ENCODE data around the gene SCAF8.

SCAF8 gene

DNA sequence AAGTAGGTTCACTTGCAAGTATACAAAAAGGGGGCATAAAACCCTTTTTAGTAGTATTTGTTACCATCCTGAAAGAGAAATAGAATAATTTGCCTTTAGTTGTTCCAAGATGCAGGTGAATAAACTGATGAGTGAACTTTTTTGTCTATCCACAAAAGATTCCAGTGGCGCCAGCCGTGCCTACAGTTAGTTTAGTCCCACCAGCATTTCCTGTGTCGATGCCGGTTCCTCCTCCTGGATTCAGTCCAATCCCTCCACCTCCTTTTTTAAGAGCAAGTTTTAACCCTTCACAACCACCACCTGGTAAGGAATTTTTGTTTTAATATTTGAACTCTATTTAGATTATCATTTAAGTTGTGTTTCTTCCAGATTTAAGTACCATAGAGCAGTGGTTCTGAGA, 90.9 kb downstream of the SCAF8 start:
- in situ Hi-C loops (cut with HindIII; ENCODE audit: low sequenced_read_pairs): no loop called here

GRCh38 chr6:154829970-154830369, 96.8 kb downstream of the SCAF8 start:
- in situ Hi-C loops (cut with HindIII; ENCODE audit: low sequenced_read_pairs): loop anchor here (5.0 kb wide), 1 partner anchor 33 kb away; no protein-coding TSS in a partner anchor

DNA sequence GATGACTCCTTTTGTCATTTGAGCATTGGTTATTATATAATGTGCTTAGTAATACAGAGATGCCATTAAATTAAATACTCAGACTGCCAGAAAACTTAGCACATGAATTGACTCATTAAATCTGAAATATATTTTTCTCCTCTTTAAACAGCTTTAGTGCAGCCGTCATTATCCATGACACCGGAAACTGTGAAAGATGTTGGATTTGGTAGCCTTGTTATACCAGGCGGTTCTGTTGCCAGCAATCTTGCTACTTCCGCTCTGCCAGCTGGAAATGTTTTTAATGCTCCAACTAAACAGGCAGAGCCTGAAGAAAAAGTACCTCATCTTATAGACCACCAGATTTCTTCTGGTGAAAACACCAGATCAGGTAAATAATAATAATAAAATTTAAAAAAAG, 97.6 kb downstream of the SCAF8 start:
- in situ Hi-C loops (cut with HindIII; ENCODE audit: low sequenced_read_pairs): loop anchor here (5.0 kb wide), 1 partner anchor 33 kb away; no protein-coding TSS in a partner anchor

- in situ Hi-C loops (cut with HindIII; ENCODE audit: low sequenced_read_pairs): no loop called here
Observed at GRCh38 chr6:154835307-154835706, 102.1 kb downstream of the SCAF8 start.

DNA sequence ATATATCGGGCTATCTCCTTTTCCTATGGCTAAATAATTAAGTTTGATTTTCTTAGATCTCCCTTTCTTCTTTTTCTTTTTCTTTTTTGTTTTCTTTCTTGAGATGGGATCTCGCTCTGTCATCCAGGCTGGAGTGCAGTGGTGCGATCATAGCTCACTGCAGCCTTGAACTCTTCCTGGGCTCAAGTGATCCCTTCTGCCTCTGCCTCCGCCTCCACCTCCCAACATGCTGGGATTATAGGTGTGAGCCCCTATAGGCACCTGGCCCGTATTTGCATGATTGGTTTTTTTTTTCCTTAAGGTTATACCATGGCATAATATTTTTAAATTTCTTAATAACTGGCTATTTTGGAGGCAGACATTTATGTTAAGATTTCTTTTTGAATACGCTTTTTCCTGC, 106.3 kb downstream of the SCAF8 start:
- in situ Hi-C loops (cut with HindIII; ENCODE audit: low sequenced_read_pairs): no loop called here

GRCh38 chr6:154840363-154840762, 107.1 kb downstream of the SCAF8 start:
- in situ Hi-C loops (cut with HindIII; ENCODE audit: low sequenced_read_pairs): no loop called here

DNA sequence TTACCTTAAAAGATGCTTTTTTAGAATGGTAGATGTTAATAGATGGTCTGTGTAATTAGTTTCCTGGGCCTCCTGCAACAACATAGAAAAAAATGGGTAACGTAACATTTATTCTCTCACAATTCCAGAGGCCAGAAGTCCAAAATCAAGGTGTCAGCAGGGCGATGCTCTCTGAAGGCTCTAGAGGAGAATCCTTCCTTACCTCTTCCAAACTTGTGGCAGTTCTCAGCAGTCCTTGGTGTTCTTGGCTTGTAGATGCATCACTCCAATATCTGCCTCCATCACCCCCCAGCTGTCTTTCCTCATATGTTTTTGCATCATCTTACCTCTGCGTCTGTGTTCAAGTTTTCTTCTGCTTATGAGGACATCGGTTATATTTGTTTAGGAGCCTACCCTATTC, 107.9 kb downstream of the SCAF8 start:
- in situ Hi-C loops (cut with HindIII; ENCODE audit: low sequenced_read_pairs): no loop called here

DNA sequence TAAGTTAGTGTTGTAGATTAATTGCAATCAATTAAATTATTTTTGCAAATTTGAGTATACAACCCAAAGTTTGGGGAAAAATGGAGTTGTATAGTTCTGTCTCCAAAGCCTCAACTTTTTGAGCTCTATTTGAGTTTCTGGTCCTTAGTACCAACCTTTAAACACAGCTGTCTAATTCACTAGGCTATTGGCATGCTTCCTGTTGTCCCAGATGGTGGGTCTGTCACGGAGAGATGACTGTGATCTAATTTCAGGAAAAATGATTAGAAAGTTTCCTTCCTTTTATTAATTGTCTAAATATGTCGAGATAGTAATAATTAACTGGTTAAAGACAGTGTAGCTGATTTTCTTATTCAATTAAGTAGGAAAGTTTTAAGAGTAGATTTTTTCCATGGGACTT, 109.6 kb downstream of the SCAF8 start:
- in situ Hi-C loops (cut with HindIII; ENCODE audit: low sequenced_read_pairs): no loop called here

- in situ Hi-C loops (cut with HindIII; ENCODE audit: low sequenced_read_pairs): no loop called here
Observed at GRCh38 chr6:154847318-154847717, 114.1 kb downstream of the SCAF8 start.

DNA sequence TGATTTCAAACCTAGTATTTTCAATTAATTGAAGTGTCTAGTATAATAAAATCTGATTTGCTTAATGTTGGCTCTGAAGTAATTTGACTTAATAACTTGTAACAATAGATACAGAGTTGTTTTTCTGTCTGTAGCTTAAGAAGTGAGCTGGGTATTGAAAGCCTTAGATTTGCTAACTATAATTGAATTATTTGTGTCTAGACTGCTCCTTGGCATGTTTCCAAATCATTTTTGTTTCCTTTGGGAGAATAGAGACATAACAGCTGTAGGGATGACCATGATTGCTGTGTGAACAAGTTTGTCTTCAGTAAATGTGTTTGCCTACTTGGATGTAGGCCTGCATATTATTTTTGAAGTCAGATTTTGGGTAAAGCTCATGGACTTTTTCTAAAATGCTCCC, 115.4 kb downstream of the SCAF8 start:
- in situ Hi-C loops (cut with HindIII; ENCODE audit: low sequenced_read_pairs): no loop called here

- in situ Hi-C loops (cut with HindIII; ENCODE audit: low sequenced_read_pairs): no loop called here
Observed at GRCh38 chr6:154849475-154849874, 116.3 kb downstream of the SCAF8 start.

GRCh38 chr6:154852687-154853086, 119.5 kb downstream of the SCAF8 start:
- in situ Hi-C loops (cut with HindIII; ENCODE audit: low sequenced_read_pairs): no loop called here

GRCh38 chr6:154857529-154857928, 124.3 kb downstream of the SCAF8 start:
- in situ Hi-C loops (cut with HindIII; ENCODE audit: low sequenced_read_pairs): no loop called here

- in situ Hi-C loops (cut with HindIII; ENCODE audit: low sequenced_read_pairs): no loop called here
Observed at GRCh38 chr6:154861825-154862224, 128.6 kb downstream of the SCAF8 start.

DNA sequence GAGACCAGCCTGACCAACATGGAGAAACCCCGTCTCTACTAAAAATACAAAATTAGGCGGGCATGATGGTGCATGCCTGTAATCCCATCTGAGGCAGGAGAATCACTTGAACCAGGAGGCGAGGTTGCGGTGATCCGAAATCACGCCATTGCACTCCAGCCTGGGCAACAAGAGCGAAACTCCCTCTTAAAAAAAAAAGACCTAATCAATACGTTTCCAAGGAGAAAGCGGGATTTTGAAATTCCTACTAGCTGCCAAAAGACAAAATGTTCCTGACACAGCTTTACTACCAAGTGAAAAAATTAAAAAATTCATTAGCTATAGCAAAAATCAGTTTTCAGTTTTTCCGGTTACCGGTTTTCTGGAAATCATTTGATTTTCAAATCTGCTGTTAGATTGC, 129.3 kb downstream of the SCAF8 start:
- in situ Hi-C loops (cut with HindIII; ENCODE audit: low sequenced_read_pairs): no loop called here

- in situ Hi-C loops (cut with HindIII; ENCODE audit: low sequenced_read_pairs): no loop called here
Observed at GRCh38 chr6:154864066-154864430, 130.8 kb downstream of the SCAF8 start.

DNA sequence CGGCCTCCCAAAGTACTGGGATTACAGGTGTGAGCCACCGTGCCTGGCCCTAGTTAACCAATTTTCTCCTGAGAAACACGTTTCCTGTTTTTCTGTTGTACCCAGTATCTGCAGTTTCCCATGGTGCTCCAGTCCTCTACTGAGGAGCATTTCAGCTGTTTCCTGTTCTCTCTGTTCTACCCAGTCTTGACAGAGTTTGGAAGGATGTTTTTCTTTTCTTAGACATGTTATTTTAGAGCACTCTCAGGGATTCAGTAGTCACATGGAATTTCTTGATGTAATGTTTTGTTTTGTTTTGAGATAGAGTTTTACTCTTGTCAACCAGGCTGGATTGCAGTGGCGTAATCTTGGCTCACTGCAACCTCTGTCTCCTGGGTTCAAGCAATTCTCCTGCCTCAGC, 132.1 kb downstream of the SCAF8 start:
- in situ Hi-C loops (cut with HindIII; ENCODE audit: low sequenced_read_pairs): no loop called here

DNA sequence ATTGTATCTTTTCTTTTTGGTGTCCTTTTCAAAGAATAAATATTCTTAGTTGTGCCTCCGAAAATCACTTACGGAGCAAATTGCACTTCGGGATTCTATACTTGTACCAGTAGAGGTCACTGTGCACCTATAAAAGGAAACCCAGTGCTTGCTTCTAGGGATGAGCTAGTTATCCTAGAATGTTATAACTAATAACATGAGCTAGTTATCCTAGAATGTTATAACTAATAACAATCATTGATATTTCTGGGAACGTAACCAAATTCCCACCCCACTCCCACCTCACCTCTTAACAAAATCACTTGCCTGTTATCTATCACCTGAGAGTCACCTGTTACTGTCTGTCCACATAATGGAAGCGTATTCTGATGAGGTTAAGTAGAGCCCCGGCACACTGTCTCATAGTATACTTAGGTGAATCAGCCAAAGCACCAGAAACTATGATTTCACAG, 135.0 kb downstream of the SCAF8 start:
- in situ Hi-C loops (cut with HindIII; ENCODE audit: low sequenced_read_pairs): no loop called here

DNA sequence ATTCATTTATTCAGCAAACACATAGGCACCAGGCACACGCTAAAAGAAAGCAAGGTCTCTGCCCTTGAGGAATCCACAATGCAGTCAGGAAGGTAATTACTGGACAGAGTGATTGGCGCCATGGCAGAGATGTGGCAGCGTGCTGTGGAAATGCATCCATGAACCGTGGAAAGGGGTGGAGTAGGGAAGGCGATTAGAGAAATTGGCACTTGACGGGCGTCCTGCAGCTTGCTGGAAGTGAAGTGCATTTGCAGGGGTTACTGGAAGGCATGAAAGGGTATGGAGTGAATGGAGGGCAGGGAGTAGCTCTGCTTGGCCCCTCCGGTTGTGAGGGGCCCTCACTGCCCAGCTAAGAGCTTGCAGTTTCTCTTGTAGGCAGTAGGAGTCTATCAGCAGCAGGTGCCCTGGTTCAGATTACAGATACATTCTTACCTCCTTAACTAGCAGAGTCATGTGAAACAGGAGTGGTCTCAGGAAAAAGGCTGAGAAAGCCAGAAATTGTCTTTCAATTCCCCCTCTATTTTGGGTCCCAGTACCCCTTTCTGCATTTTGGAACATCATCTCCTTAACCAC, 139.4 kb downstream of the SCAF8 start:
- in situ Hi-C loops (cut with HindIII; ENCODE audit: low sequenced_read_pairs): loop anchor here (5.0 kb wide), 1 partner anchor 50 kb away; no protein-coding TSS in a partner anchor

DNA sequence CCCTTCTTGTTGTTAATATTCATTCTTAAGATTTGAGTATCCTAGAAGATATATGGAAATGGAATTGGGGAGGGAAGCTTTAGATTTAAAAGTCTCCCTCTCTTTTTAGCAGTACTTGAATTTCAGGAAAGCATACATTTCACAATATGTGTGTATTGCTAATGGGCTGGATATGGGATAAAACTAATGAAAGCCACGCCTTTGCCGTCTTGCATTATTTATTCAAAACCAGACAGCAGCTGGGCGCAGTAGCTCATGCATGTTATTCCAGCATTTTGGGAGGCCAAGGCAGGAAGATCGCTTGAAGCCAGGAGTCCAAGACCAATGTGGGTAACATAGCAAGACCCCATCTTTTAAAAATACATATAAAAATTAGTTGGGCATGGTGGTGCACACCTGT, 140.3 kb downstream of the SCAF8 start:
- in situ Hi-C loops (cut with HindIII; ENCODE audit: low sequenced_read_pairs): loop anchor here (5.0 kb wide), 1 partner anchor 49 kb away; no protein-coding TSS in a partner anchor

DNA sequence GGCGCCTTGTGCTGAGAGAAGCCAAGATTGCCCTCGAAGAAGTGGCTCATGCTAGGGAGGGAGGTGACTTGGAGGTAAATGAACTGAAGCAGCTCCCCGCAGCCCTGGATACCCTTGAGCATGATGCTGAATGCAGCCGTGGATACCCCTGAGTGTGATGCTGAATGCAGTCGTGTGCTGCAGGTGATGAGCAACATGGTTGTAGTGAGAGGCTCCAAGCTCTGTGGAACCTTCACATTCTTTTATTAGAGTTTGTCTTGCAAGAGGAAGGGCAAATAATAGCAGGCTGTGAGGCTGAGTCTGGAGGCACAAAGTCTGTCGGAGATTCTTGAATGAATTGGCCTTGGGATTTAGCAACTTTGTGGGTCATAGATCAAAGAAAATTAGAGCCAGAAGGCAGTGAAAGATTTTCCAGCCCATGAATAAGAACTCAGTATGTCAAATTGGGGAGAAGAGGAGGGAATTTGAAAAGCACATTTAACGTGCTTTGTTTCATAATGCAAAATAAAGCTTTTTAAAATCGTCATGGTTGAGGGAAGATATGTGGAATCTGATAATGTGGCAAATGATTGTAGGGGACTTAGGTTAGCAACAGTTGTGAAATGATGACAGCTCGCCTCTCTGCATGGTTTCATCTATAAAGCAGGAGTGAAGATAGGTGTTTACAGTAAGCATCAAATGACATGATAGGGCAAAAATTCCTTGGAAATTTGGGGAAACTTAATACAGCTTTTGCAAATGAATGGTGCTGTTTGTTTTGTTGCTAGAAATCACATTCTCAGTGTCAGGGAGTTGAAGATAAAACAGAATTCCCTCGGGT, 141.8 kb downstream of the SCAF8 start:
- in situ Hi-C loops (cut with HindIII; ENCODE audit: low sequenced_read_pairs): loop anchor here (5.0 kb wide), 1 partner anchor 47 kb away; no protein-coding TSS in a partner anchor
